HFF-Myc (cell line): ENCODE measurements around the gene PNMA1.

ENCODE experiments used
- DNase-seq: peaks from one replicate; pipeline ENCODE4 v3.0.0-alpha.2; 2011; ENCODE audit warnings: low read depth; ENCODE audit errors: extremely low read depth
- H3K4me3 ChIP-seq: replicated peaks from 2 replicates; pipeline ENCODE4 v1.5.1; 2011; ENCODE audit warnings: low read depth, mild to moderate bottlenecking, control low read depth, low read length
- TF ChIP-seq, protein P1 (sequence below): IDR thresholded peaks from 2 replicates; pipeline ENCODE4 v1.5.1; 2012; ENCODE audit warnings: mild to moderate bottlenecking, low read depth, low read length, control low read depth; ENCODE audit errors: missing control alignments

Gene PNMA1

DNA sequence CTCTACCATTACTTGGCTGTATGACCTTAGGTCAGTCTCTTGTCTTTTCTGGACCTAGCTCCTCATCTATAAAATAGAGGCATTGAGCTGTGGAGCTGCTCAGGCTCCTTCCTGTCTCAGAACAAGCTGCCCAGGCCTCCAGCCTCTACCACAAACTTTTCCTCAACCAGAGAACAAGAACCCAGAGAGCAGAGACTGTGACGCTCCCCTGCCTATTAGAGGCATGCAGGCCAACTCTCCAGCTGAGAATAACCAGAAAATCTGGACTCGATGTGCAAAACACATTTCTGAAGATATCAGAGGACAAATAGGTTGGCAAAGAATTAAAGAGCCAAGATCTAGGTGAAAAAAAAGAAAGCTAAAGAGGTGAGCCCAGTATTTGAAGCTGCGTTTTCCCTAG lies 17.8 kb upstream of the PNMA1 start:
- no peak for DNase-seq
- TF ChIP-seq, protein P1, sequence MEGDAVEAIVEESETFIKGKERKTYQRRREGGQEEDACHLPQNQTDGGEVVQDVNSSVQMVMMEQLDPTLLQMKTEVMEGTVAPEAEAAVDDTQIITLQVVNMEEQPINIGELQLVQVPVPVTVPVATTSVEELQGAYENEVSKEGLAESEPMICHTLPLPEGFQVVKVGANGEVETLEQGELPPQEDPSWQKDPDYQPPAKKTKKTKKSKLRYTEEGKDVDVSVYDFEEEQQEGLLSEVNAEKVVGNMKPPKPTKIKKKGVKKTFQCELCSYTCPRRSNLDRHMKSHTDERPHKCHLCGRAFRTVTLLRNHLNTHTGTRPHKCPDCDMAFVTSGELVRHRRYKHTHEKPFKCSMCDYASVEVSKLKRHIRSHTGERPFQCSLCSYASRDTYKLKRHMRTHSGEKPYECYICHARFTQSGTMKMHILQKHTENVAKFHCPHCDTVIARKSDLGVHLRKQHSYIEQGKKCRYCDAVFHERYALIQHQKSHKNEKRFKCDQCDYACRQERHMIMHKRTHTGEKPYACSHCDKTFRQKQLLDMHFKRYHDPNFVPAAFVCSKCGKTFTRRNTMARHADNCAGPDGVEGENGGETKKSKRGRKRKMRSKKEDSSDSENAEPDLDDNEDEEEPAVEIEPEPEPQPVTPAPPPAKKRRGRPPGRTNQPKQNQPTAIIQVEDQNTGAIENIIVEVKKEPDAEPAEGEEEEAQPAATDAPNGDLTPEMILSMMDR, result no peak
- H3K4me3 ChIP-seq, result no peak overlapping the region

DNA sequence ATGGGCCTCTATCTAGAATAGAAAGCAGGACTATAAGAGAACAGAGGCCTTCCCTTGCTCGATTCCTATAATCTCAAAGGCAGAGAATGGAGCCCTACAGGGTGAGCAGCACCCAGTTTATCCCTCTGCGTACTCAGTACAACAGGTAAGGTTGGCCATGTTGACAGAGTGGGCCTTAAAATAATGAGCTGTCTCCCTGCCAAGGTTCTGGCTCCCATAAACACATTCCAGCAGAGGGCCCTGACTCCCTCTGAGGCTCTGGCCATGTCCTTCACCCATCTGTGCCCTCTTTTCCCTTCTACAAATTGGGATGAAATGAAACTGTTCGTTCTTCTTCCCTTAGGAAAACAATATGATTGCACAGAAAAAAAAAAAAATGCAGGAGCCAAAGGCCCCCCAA lies 16.9 kb upstream of the PNMA1 start:
- TF ChIP-seq, protein P1, result no peak
- no peak for DNase-seq
- H3K4me3 ChIP-seq, result no peak overlapping the region

DNA sequence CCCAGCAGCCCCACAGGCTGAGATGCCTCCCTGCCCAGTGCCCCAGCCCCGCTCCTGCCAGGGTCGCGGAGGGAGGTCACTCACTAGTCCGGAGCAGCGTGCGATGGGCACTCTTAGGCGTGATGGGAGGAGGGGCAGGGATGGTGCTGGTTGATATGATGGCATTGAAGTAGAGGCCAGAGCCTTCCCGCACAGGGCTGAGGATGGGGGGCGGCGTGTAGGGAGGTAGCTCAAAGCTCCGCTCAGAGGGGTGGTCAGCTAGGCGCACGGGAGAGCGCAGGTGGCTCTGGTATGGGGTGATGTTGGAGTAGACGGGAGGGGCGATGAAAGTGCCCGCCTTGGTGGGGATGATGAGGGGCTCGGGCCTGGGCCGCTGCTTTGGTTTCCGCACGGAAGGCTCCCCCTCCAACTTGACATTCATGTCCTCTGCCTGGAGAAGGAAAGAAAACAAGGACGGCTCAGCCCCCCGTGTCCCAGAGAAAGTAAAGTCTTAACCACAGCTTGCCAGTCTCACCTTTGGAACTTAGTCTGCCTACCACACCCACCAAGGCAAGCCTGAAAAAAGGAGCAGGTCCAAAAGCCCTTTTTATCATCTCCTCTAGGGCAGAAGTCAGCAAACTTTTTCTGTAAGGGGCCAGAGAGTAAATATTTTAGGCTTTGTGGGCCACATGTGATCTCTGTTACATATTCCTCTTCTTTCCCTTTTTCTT lies 15.5 kb upstream of the PNMA1 start:
- DNase-seq, result no peak
- H3K4me3 ChIP-seq, result no peak overlapping the region
- TF ChIP-seq, protein P1, result no peak

DNA sequence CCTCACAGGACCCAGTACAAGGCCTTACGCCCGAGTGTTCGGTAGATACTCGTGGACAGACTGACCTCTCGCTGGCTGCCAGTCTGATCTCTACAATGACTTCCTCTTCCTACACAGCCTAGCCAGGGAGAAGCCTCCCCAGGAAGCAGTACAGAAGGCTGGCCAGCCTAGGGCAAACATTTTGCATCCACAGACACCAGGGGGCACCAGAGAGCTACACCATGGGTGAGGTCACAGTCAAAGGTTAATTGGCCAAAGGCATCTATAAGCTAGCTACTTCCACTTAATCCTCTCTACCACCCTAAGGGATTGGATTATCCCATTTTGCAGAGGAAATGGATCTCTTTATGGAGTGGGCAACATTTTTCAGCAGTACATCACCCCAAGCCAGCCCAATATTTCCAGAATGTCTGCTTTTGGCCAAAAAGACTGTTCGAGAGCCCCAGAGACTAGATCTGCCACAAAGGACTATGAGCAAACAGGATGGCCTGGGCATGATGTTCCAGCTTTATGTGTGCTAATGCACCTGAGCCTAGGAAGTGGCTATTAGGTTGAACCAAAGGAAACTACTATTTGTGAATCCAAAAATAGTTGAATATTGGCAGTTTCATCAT lies 14.6 kb upstream of the PNMA1 start:
- no peak overlapping the region for H3K4me3 ChIP-seq
- DNase-seq, result peak; percentile 64
- TF ChIP-seq, protein P1, result peak; percentile 92

DNA sequence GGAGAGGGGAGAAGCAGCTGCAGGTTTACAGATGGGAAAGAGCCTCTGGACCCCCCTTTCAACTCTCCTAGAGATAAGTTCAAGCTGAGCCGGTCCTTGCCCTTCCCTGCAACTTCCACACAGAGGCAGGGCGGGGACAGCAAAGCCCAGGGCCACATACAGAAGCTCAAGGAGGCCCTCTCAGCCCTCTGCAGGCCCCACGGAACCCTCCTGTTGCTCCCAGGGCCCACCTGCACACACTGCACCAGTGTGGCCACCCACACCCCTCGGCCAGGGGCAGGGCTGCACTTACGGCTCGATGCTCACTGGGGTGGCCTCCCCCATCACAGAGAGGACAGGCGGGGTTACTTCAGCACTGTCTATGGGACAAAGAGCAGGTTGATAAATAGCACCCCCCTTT lies 13.0 kb upstream of the PNMA1 start:
- no peak overlapping the region for H3K4me3 ChIP-seq
- TF ChIP-seq, protein P1, result no peak
- no peak for DNase-seq

DNA sequence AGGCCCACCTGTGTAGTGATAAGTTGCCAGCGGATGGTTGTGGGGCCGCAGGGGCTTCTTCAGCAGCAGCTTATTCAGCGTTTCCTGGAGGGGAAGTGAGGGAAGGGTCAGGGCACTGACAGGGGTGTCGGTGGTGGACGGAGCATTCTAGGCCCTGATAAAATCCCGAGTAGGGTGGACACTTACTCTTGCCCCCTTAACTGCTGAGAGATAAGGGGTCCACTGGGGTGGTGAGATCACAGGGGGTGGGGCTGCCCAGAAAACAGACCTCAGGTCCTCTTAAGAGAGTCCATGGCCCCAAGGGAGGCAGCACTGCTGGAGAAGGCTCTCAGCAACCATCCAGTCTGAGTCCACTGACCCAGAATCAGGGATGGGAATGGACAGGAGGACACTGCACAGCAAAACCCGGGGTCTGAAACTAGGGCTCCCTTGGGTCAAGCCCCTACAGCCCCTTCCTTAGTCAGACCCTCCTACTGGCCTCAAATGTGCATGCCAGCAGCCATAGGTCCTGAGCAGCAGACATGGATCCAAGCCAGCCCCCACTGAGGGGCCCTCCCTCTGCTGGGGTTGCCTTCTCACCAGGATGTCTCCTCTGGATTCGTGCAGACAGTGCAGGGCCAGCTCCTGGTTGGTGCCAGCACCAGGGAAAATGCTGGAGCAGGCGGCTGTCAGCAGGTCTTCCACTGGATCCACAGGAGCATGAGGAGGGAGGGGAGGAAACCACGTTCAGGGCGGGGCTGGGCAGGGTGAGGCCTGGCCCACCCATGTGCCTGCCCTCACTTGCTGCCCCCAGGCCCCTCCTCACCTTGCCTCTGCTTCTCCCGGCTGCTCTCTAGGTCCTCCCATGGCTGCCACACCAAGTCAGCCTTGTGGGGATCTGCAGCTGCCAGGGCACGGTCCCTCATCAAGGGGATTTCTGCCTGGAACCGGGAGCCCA lies 12.1 kb upstream of the PNMA1 start:
- TF ChIP-seq, protein P1, result no peak
- H3K4me3 ChIP-seq, result no peak overlapping the region
- no peak for DNase-seq
